ENCODE data around the gene CDH23.
A peak's percentile ranks its signal among the peaks of the same experiment; 100 is the strongest.

Gene CDH23

GRCh38 chr10:71715026-71715425 is 318.3 kb downstream of the CDH23 start:
- no peak for DNase-seq

DNA sequence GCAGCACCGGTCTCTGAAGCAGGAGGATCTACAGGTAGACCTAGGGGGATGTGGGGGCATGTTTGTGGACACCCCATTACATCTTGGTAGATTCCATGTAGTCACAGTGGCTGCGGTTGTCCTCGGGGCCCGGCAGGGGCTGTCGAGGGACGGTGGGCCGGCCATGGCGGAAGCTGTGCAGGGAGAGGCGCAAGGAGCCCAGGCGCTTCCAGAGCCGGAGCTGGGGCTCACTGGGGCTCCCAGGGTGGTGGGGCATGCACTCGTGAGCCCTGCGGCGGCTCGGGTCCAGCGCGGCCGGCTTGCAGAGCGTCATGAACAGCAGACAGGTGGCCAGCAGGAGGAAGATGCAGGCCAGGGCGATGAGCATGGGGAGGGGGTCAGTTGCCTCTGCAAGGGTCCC is 319.1 kb downstream of the CDH23 start:
- DNase-seq, result no peak

- no peak for DNase-seq
Observed at GRCh38 chr10:71716426-71716825, 319.7 kb downstream of the CDH23 start.

DNA sequence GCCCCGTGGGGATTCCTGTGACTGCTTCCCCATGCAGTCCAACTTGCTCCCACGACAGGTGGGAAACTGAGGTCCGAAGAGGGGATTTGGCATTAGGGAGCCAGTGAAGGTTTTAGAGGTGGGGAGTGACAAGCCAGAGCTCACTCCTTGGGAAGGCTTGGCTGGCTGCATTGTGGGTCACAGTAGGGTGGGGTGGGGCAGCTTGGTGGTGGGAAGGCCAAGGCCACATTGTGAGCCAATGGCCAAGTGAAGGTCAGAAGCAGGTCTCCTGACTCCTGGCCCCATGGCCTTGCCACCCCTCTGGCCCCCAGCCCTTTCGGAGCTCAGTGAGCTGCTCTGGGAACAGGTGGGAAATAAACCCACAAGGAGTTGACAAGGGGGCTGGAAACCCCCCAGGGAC is 320.3 kb downstream of the CDH23 start:
- no peak for DNase-seq

DNA sequence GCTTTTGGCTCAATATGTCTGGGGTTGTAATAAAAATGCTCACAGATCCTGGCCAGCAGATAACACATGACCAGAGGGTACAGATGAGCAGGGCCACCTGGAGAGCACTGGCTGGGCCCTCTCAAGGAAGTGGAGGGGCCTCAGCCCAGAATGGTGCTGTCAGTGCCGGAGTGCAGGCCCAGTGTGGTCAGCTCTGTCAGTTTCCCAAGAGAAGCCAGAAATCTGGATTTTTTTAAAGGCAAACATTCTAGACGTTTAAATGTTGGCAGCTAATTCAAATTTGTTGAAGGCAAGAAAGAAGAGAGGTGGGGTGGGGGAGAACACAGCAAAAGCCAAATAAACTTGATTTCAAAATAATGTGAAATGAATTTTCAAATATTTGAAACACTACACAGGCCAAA is 320.8 kb downstream of the CDH23 start:
- no peak for DNase-seq

DNA sequence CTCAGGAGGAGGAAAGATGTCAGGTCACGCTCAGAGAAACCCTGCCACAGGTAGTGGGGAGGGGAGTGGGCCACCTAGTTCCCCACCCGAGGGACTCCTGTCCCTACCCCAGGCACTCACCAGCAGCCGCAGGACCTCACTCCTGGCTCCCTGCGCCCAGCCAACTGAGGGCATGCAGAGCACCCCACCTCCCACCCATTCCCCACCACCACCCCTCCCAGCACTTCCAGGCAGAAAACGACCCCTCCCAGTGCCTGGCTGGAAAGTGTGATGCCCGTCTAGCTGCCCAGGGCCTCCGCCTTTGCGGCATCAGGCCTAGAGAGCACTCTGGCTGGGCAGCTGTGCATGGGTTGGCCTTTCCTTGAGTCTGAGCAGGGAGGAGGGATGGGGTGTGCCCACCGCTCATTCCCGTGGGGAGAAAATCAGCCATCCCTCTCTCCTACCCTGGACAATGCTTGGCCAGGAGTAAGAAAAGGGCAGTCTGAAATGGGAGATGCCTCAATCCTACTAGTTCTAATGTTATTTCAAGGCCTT is 321.5 kb downstream of the CDH23 start:
- DNase-seq, result no peak

GRCh38 chr10:71719042-71719441 is 322.3 kb downstream of the CDH23 start:
- DNase-seq, result no peak

DNA sequence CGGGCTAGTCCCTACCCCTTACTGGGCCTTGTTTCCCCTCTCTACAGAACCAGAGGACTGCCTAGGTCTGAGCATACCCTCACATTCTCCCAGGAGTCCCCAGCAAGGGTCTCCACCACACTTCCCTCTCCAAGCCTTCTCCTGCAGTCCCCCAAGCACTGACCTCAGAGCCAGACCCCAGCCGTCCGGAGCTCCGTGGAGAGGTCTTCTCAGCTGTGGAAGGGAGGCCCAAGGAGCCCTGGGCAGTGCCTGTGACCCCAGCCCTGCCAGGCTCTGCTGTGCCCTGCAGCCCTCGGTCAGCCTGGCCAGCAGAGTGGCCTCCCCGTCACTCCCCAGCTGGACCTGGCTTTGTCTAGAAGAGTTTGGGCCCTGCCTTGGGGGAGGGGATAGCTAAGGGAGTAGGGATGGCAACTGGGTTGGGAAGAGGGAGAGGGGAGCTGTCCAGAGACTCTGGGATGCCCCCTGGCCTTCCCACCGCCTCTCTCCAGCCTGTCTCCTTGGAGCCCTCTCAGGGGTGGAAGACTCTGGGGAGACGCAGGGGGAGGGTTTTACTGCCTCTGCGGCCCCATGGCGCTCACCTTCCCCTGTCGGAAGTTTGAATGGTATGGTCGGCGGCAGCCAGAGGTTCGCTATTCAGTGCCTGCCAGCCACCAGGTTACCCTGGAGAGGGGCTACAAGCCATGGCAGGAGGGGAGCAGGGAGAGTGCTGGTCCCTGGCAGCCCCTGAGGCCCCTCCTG is 322.9 kb downstream of the CDH23 start, which contains the start of gene C10orf105:
TSS of gene C10orf105 (minus strand) at position 315 of the 738 bp plus-strand sequence. CDS start 3,441 bp downstream, outside the sequence.
- DNase-seq, result no peak

- no peak for DNase-seq
Observed at GRCh38 chr10:71720288-71720687, 323.6 kb downstream of the CDH23 start.

DNA sequence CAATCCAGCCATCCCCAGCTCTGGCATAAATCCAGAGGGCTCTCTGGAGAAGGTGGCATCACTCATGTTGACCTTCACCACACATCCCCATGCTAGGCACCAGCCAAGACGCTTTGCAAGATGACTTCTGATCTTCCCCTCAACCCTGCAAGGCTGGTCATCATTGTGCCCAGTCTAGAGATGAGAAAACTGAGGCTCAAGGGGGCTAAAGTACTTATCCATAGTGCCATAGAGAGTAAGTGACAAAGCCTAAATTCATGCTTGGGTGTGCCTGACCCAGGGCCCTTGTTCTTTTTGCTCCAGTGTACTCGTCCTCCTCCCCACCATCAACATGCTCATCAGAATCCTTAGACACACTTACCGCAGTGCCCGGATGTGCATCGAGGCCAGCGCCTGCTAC is 324.6 kb downstream of the CDH23 start:
- no peak for DNase-seq

- DNase-seq, result no peak
Observed at GRCh38 chr10:71722849-71723248, 326.1 kb downstream of the CDH23 start.

GRCh38 chr10:71723311-71723710 is 326.6 kb downstream of the CDH23 start:
- DNase-seq, result no peak

- no peak for DNase-seq
Observed at GRCh38 chr10:71724539-71724938, 327.8 kb downstream of the CDH23 start.

GRCh38 chr10:71725249-71725648 is 328.5 kb downstream of the CDH23 start:
- DNase-seq, result no peak

GRCh38 chr10:71725998-71726579 is 329.4 kb downstream of the CDH23 start:
- no peak for DNase-seq

DNA sequence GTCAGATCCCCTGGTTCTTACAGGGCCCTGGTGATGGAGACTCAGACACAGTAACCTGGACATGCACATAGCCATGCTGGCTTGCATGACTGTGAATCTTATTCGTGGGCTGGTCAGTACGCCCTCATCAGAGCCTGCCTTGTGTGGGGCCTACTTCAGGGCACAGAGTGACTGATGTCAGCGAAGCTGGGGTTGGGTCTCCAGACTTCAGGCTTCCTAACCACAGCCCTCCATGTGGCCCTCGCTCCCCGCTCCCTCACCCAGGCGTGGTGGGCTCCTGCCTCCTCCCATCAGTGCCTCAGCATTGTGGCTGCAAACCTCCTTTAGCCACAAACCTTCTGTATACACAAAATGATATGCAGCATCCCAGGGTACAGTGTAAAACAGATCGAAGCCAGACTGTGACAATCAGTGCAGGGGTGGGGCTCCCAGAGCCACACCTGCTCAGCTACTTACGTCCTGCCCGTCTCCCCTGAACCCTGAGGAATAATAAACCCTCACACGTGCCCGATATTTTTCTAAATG is 329.9 kb downstream of the CDH23 start:
- no peak for DNase-seq

GRCh38 chr10:71727105-71727737 is 330.5 kb downstream of the CDH23 start:
- DNase-seq, result no peak

GRCh38 chr10:71727738-71728737 is 331.3 kb downstream of the CDH23 start:
- peak; percentile 30 for DNase-seq

GRCh38 chr10:71729161-71729636 is 332.5 kb downstream of the CDH23 start:
- DNase-seq, result no peak

DNA sequence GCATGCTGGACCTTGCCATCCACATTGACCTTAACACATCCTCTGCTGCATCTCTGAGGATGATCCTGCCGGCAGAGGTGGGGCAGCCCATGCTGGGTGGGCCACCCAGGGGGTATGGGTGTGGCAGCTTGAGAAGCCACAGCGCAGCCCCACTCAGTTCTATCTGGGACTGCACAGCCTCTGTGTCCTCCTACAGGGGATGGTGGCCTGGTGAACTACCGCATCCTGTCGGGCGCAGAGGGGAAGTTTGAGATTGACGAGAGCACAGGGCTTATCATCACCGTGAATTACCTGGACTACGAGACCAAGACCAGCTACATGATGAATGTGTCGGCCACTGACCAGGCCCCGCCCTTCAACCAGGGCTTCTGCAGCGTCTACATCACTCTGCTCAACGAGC is 335.1 kb downstream of the CDH23 start:
- DNase-seq, result no peak

GRCh38 chr10:71734797-71735196 is 338.1 kb downstream of the CDH23 start:
- no peak for DNase-seq

Measured in NCI-H524 treated with DMSO at 0.1 percent for 48 hours (cell line).